ENCODE data around the gene SNU13. TPM values are rescaled to one million over a fixed set of nuclear protein-coding genes. Genes with fewer than 3 reads are reported as not detected.
"Not testable (repeated sequence)": the region's sequence is repeated elsewhere in the genome, so short reads cannot be mapped to it uniquely, and the experiment has no call there.

The SNU13 gene
- total and polyA plus RNA-seq, 5 experiments from 2014 or later = 117 to 309 (median 226) TPM

DNA sequence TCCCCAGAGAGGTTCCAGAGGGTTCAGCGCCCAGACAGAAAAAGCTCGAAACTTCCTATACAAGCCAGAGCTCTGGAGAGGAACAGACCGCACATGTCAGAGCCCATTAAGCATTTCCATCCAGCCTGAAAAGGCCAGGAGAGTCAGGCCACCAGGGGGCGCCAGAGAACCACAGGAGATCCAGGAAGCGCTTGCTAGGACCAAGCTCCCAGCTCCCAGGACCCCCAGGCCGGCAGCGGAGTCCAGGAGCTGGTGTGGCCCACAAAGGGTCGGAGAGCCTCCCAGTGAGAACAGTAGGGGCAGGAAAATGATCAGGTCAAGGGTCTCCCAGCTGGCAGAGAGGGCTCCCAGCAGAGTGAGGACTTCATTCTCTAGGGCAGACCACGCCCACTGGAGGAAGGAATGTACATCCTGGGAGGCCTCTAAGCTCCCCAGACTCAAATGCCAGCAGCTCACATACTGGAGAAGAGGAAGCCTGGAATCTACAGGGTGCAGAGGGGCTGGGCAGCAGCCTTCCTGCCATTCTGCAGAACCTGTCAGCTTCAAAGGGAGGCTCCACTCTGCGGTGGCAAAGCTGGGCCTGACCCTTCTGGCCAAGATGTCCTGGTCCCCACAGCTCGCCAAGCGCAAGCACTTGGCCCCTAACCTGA, 8.6 kb upstream of the SNU13 start:
- Mint-ChIP-seq H3K4me1 (peaks cover 11 to 13% (median 12%) of the 10 kb centered on the region in 4 donors), H3K27me3 (peaks cover 0 to 2% (median 0%) of the 10 kb centered on the region in 5 donors), H3K4me3 (peak overlapping the region; percentile 40 to 84 (median 74)), H3K9me3 (no peaks in the 10 kb centered on the region), H3K27ac (peak overlapping the region in 9 of 10 donors; percentile 61 to 93 (median 81)), H3K36me3 (no peaks in the 10 kb centered on the region)
- ATAC-seq = peak; percentile 72 to 79
- peak; percentile 70 to 95 (median 85) for DNase-seq
- POLR2A ChIA-PET = interaction anchor here (1.1 to 4.4 kb wide), 5 partner anchors 9 to 244 kb away, joined by 3 to 38 read pairs (median 24); partner anchors contain the start of genes CCDC134 and SNU13

DNA sequence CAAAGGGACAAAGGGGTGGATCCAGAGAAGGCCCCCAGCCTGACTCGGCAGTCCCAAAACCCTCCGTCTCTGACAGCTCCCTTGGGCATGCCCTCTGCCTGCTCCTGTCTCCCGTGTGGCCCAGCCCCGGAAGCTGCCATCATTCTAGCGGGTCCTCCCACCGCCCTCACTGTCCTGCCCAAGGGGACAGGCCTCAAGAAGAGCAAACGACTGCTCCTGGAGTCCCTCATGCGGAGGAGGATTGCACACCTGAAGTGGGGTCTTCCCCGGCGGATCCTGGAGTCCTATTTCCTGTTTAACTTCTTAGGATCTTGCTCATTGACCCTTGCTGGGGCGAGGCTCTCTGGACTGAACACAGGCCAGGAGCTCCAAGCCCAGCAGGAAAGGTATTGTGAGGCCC, 8.0 kb upstream of the SNU13 start:
- Mint-ChIP-seq H3K27ac (peak overlapping the region in 9 of 10 donors; percentile 61 to 93 (median 81)), H3K36me3 (no peaks in the 10 kb centered on the region), H3K27me3 (peaks cover 0 to 2% (median 0%) of the 10 kb centered on the region in 5 donors), H3K9me3 (no peaks in the 10 kb centered on the region), H3K4me1 (peaks cover 11 to 13% (median 12%) of the 10 kb centered on the region in 4 donors), H3K4me3 (peak overlapping the region in 4 of 10 donors; percentile 54 to 84 (median 67))
- ATAC-seq (no peak), DNase-seq (peak in 1 of 10 donors; percentile 63)
- POLR2A ChIA-PET = interaction anchor here (1.1 to 4.4 kb wide), 5 partner anchors 9 to 244 kb away, joined by 3 to 38 read pairs (median 24); partner anchors contain the start of genes CCDC134 and SNU13

DNA sequence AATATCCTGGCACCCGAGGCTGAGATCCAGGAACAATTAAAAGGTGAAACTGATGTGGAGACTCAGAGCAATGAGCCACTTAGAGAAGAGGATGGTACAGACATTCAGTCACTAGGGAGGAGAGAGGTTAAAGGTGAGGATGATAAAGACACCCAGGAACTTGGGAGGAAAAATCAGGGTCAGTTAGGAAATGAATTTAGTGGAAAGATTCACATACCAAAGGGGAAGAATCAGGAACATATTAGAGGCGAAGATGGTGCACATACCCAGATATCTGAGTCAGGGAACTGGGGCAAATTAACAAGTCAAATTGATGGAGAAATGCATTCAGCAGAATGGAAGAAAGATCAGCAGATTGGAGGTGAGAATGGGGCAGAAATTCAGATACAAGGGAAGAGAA, 6.5 kb upstream of the SNU13 start:
- no peak for DNase-seq
- H3K36me3 Mint-ChIP-seq = no peaks in the 10 kb centered on the region
- no peak for ATAC-seq
- peaks cover 12 to 20% (median 16%) of the 10 kb centered on the region in 4 donors for H3K4me1 Mint-ChIP-seq
- no peaks in the 10 kb centered on the region for H3K9me3 Mint-ChIP-seq
- POLR2A ChIA-PET = no interaction called here
- peaks cover 0 to 2% (median 0%) of the 10 kb centered on the region in 5 donors for H3K27me3 Mint-ChIP-seq
- no peak overlapping the region for H3K4me3 Mint-ChIP-seq
- H3K27ac Mint-ChIP-seq = no peak overlapping the region

DNA sequence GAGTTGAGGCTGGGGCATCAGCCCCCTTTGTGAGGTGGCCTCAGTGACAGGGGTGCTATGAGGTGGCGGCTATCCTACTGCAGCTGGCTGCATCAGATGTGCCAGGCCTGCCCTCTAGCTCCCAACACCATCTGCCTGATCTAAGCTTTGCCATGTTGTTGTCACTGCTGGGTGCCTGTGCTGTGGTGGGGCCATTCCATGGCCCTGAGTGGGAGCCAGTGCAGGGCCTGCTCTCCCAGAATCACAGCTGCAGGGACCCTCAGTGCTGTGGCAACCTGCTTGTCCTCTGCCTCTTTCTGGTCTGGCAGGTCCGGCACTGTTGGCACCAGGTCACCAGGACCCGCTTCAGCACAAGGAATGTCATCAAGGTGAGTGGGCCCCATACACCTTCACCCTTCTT, 1.8 kb upstream of the SNU13 start:
- Mint-ChIP-seq H3K27me3 (no peaks in the 10 kb centered on the region), H3K36me3 (no peaks in the 10 kb centered on the region), H3K9me3 (no peaks in the 10 kb centered on the region), H3K4me1 (peaks cover 12 to 31% (median 28%) of the 10 kb centered on the region in 4 donors), H3K4me3 (peak overlapping the region in 7 of 10 donors; percentile 68 to 98 (median 95)), H3K27ac (peak overlapping the region; percentile 85 to 99 (median 98))
- ATAC-seq (no peak), DNase-seq (no peak)
- POLR2A ChIA-PET = interaction anchor here (1.9 kb wide), 1 partner anchor 250 kb away, joined by 6 read pairs; no protein-coding TSS in a partner anchor

DNA sequence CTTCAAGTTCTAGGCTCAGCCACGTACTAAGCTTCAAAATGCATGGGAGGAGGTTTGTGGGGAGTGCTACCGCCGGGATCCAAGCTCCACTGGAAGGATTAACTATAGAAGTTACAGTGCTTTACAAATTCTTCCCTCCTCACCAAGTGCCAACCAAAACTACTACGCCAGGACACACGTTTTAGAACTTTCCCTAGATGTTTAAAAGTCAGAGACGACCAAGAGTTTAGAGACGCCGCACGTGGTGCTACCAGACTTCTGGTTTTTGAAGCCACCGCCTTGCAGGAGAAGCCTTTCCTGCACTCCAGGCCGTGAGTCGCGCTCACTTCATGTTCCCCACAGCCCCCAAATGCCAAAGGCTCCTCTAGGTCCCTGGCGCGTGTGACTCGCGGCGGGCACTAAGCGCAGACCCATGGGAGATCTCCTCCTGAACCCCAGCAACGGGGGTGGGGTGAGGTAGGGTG, 734 bp downstream of the SNU13 start:
- Mint-ChIP-seq H3K27ac (peak overlapping the region; percentile 97 to 99 (median 99)), H3K4me1 (peaks cover 14 to 38% (median 31%) of the 10 kb centered on the region in 4 donors), H3K36me3 (no peaks in the 10 kb centered on the region), H3K27me3 (no peaks in the 10 kb centered on the region), H3K4me3 (peak overlapping the region; percentile 92 to 99 (median 96)), H3K9me3 (no peaks in the 10 kb centered on the region)
- peak in 2 of 10 donors; percentile 20 for DNase-seq
- POLR2A ChIA-PET = interaction anchor here (0.6 to 3.9 kb wide), 14 partner anchors 9 to 305 kb away, joined by 3 to 38 read pairs (median 6); partner anchors contain the start of genes CCDC134, CENPM, DESI1 and MEI1
- ATAC-seq = peak; percentile 9 to 33

DNA sequence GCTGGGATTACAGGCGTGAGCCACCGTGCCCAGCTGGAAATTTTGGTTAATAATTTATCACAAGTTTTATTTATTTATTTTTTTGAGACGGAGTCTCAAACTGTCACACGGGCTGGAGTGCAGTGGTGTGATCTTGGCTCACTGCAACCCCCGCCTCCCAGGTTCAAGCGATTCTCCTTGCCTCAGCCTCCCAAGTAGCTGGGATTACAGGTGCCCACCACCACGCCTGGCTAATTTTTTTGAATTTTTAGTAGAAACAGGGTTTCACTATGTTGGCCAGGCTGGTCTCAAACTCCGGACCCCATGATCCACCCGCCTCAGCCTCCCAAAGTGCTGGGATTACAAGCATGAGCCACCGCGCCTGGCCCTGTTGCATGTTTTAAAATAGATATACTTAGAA, 1.8 kb downstream of the SNU13 start:
- H3K36me3 Mint-ChIP-seq, DNase-seq, ATAC-seq, H3K9me3 Mint-ChIP-seq, H3K27me3 Mint-ChIP-seq: not testable (repeated sequence)
- peaks cover 17 to 46% (median 37%) of the 10 kb centered on the region in 4 donors for H3K4me1 Mint-ChIP-seq
- POLR2A ChIA-PET = interaction anchor here (2.9 to 3.9 kb wide), 3 partner anchors 12 to 66 kb away, joined by 8 to 38 read pairs (median 35); partner anchors contain the start of genes DESI1, MEI1 and XRCC6
- peak overlapping the region; percentile 92 to 99 (median 96) for H3K4me3 Mint-ChIP-seq
- peak overlapping the region in 8 of 10 donors; percentile 37 to 99 (median 97) for H3K27ac Mint-ChIP-seq

DNA sequence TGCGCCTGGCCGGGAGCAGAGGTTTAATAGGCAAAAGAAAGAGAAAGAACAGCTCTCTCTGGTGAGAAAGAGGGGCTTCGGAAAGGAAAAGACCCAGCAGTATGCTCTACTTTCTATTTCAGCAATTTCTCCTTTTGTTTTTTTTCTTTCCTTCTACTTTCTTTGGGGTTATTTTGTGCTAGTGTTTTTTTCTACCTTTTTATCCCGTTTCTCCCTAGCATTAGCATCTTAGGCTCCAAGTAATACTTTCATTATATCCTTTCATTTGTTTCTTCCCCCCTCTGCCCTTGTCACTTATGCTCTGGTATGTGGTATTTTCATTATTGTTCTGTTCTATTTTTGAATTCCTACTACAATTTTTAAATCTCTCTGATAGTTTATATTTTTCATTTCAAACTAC, 4.5 kb downstream of the SNU13 start:
- H3K36me3 Mint-ChIP-seq = peaks cover 0 to 23% (median 0%) of the 10 kb centered on the region in 3 donors

DNA sequence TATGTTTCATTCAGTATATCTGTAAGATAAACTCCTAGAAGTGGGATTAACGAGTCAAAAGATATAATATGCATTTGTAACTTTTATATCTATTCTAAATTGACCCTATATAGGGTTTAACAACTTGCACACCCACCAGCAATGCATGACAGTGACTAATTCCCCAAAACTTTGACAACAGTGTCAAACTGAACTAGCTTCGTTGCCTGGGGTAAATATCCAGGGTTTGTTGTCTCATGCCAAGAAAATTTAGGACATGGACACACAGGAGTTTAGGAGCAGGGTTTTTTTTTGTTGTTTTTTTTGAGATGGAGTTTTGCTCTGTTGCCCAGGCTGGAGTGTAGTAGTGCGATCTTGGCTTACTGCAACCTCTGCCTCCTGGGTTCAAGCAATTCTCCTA, 5.1 kb downstream of the SNU13 start:
- Mint-ChIP-seq H3K27ac (peak overlapping the region; percentile 44 to 100 (median 98)), H3K36me3 (peaks cover 0 to 27% (median under 1%) of the 10 kb centered on the region in 3 donors), H3K4me1 (peaks cover 13 to 52% (median 42%) of the 10 kb centered on the region in 4 donors), H3K27me3 (no peaks in the 10 kb centered on the region), H3K9me3 (no peaks in the 10 kb centered on the region), H3K4me3 (peak overlapping the region in 5 of 10 donors; percentile 9 to 99 (median 97))
- POLR2A ChIA-PET = no interaction called here
- ATAC-seq (no peak), DNase-seq (no peak)

More for the DNA sequence above, 4.5 kb downstream of the SNU13 start:
- Mint-ChIP-seq H3K27me3 (no peaks in the 10 kb centered on the region), H3K9me3 (no peaks in the 10 kb centered on the region), H3K4me3 (peak overlapping the region in 2 of 10 donors; percentile 39 to 75), H3K4me1 (peaks cover 15 to 53% (median 45%) of the 10 kb centered on the region in 4 donors), H3K27ac (peak overlapping the region in 9 of 10 donors; percentile 32 to 100 (median 94))
- DNase-seq (no peak), ATAC-seq (no peak)
- POLR2A ChIA-PET = no interaction called here

DNA sequence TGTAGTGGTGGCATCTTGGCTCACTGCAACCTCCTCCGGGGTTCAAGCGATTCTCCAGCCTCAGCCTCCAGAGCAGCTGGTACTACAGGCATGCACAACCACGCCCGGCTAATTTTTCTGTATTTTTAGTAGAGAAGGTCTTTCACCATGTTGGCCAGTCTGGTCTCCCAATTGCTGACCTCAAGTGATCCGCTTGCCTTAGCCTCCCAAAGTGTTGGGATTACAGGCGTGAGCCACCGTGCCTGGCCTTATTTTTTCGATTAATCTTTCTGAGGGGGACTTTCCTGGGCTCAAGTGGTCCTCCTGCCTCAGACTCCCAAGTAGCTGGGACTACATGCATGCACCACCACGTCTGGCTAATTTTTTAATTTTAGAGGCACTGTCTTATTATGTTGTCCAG, 5.6 kb downstream of the SNU13 start:
- Mint-ChIP-seq H3K27me3 (no peaks in the 10 kb centered on the region), H3K27ac (peak overlapping the region; percentile 91 to 100 (median 98)), H3K9me3 (no peaks in the 10 kb centered on the region), H3K4me3 (peak overlapping the region; percentile 91 to 99 (median 97)), H3K36me3 (peaks cover 0 to 33% (median 4%) of the 10 kb centered on the region in 3 donors), H3K4me1 (peaks cover 13 to 56% (median 44%) of the 10 kb centered on the region in 4 donors)
- ATAC-seq (no peak), DNase-seq (no peak)
- POLR2A ChIA-PET = no interaction called here

DNA sequence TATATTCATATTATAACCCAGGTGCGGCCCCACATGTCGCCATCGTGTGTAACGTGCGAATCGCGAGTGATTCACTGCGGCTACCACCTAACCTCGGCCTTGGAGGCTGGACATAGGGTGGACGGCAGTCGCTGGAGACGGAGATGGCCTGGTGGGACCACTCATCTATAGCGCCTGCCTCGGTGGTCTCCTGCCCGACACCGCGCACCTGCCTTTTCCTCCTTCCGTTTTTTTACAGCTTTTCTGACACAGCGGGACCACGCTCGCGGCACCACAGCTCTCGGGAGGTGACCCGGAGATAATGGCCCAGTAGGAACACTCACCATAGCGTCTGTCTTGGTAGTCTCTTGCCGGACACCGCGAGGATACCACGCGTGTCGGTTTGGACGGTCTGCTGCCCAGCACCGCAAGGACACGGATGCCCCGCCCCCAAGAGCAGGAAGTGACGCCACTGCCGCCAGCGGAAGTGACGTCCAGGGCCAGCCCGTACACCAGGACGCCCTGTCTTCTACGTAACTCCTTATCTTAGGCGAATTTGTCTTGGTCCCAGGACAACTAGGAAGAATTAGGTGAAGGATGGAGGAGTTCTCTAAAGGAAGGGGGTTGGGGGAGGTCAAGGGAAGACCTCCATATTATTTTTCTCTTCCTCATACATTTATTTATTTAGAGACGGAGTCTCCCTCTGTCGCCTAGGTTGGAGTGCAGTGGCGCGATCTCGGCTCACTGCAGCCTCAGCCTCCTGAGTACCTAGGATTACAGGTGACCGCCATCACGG, 6.4 kb downstream of the SNU13 start:
- peak overlapping the region; percentile 91 to 99 (median 97) for H3K4me3 Mint-ChIP-seq
- ATAC-seq (peak; percentile 88 to 89), DNase-seq (peak; percentile 73 to 91 (median 84))
- peaks cover 0 to 39% (median 4%) of the 10 kb centered on the region in 3 donors for H3K36me3 Mint-ChIP-seq
- POLR2A ChIA-PET = interaction anchor here (0.6 to 0.8 kb wide), 4 partner anchors 11 to 388 kb away, joined by 3 to 4 read pairs (median 4); no protein-coding TSS in a partner anchor
- H3K9me3 Mint-ChIP-seq = no peaks in the 10 kb centered on the region
- H3K27ac Mint-ChIP-seq = peak overlapping the region; percentile 91 to 100 (median 98)
- H3K27me3 Mint-ChIP-seq = no peaks in the 10 kb centered on the region
- peaks cover 13 to 52% (median 41%) of the 10 kb centered on the region in 4 donors for H3K4me1 Mint-ChIP-seq

DNA sequence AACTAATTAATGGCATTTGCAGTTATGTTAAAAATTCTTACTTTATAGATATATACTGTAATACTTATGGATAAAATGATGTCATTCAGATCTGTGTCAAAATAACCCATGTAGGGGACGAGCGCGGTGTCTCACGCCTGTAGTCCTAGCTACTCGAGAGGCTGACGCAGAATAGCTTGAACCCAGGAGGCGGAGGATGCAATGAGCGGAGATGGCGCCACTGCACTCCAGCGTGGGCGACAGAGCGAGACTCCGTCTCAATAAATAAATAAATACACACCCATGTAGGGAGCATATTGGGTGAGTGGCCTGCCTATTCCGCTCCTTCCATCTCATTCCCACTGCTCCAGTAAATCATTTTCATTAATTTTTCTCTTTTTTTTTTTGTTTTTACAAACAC, 7.1 kb downstream of the SNU13 start:
- ATAC-seq (peak; percentile 12 to 29), DNase-seq (peak in 4 of 10 donors; percentile 20 to 33 (median 28))
- no peaks in the 10 kb centered on the region for H3K9me3 Mint-ChIP-seq
- no peaks in the 10 kb centered on the region for H3K27me3 Mint-ChIP-seq
- H3K4me1 Mint-ChIP-seq = peaks cover 13 to 51% (median 41%) of the 10 kb centered on the region in 4 donors
- H3K36me3 Mint-ChIP-seq = peaks cover 0 to 43% (median 4%) of the 10 kb centered on the region in 3 donors
- peak overlapping the region in 9 of 10 donors; percentile 75 to 100 (median 98) for H3K27ac Mint-ChIP-seq
- POLR2A ChIA-PET = interaction anchor here (0.7 to 0.8 kb wide), 3 partner anchors 11 to 388 kb away, joined by 3 to 4 read pairs (median 3); no protein-coding TSS in a partner anchor
- H3K4me3 Mint-ChIP-seq = peak overlapping the region; percentile 91 to 99 (median 97)

DNA sequence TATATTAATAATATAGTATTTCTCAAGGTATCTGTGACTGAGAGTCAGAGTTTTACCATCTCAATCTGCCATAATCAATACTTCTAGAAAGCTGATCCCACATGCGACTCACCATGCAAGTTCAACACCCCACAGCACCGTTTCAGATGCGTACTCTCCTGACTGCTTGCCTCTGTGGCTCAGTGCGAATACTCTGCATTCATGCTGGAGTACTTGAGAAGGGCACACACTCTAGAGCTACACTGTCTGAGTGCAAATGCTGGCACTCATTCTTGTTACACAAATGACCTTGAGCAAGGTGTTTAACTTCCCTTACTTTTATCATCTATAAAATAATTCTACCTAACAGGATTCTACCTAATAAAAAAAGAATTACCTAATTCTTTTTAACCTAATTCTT, 12.5 kb downstream of the SNU13 start:
- H3K27ac Mint-ChIP-seq = peak overlapping the region in 3 of 10 donors; percentile 37 to 68 (median 38)

More for the DNA sequence above, 12.5 kb downstream of the SNU13 start:
- Mint-ChIP-seq H3K4me1 (peaks cover 16 to 43% (median 30%) of the 10 kb centered on the region in 4 donors), H3K9me3 (no peaks in the 10 kb centered on the region), H3K27me3 (no peaks in the 10 kb centered on the region), H3K36me3 (peaks cover 0 to 78% (median 6%) of the 10 kb centered on the region in 3 donors), H3K4me3 (no peak overlapping the region)
- no peak for DNase-seq
- ATAC-seq = no peak
- POLR2A ChIA-PET = interaction anchor here (0.7 kb wide), 1 partner anchor 55 kb away, joined by 4 read pairs; no protein-coding TSS in a partner anchor

Data from naive thymus-derived CD8-positive, alpha-beta T cell (primary cell).